SK-N-SH (cell line): ENCODE results near the gene SPTBN5.

Experiments
- CTCF ChIP-seq: fragments of 200-600 bp; sonication (generic); IDR thresholded peaks from 2 replicates; pipeline ENCODE4 v1.6.1; 2017; ENCODE audit warnings: antibody characterized with exemption, mild to moderate bottlenecking, moderate library complexity
- EP300 ChIP-seq, 2 experiments: IDR thresholded peaks; 2 replicates each; pipeline versions ENCODE4 v1.4.0 to v1.6.1; 2012; ENCODE audit warnings: borderline replicate concordance in 1 of 2, low read depth in 1 of 2, low read length in 1 of 2
- FOXJ3 ChIP-seq: sonication (generic); formaldehyde crosslinking; IDR thresholded peaks from 2 replicates; pipeline ENCODE4 v1.5.1; 2020; ENCODE audit warnings: mild to moderate bottlenecking, missing genetic modification reagents
- GABPA ChIP-seq: IDR thresholded peaks from 2 replicates; pipeline ENCODE4 v1.4.0; 2012; ENCODE audit warnings: low read depth, mild to moderate bottlenecking
- POLR2AphosphoS5 ChIP-seq: IDR thresholded peaks from 2 replicates; pipeline ENCODE4 v1.6.1; 2012; ENCODE audit warnings: low read depth, low read length
- TAF1 ChIP-seq: IDR thresholded peaks from 2 replicates; pipeline ENCODE4 v1.6.1; 2012; ENCODE audit warnings: low read depth, mild to moderate bottlenecking, low read length, moderate library complexity, borderline replicate concordance

- TF ChIP-seq FOXJ3 (no peak), GABPA (no peak), CTCF (no peak), POLR2AphosphoS5 (no peak), EP300 (IDR thresholded peaks at IDR 0.05; ENCODE audit: borderline replicate concordance in 1 of 2, low read depth in 1 of 2, low read length in 1 of 2) (no peak), TAF1 (no peak)
These were observed 89.5 kb downstream of the SPTBN5 start for GRCh38 chr15:41804361-41804760.
